Colonic mucosa (tissue), 4 donors: ENCODE measurements around the gene SLC13A4. TPM values are rescaled to one million over a fixed set of nuclear protein-coding genes. Genes with fewer than 3 reads are reported as not detected.

ENCODE experiments used
- DNase-seq: peaks from one replicate; pipeline ENCODE4 v3.0.0-alpha.2; 2020
- H3K27ac ChIP-seq: fragments of 200-600 bp; one replicate; pipeline ENCODE4 v1.8.0; 2021
- H3K27me3 ChIP-seq: fragments of 200-600 bp; one replicate; pipeline ENCODE4 v1.8.0; 2021
- H3K36me3 ChIP-seq: fragments of 200-600 bp; one replicate; pipeline ENCODE4 v1.8.0; 2021
- H3K4me1 ChIP-seq: fragments of 200-600 bp; one replicate; pipeline ENCODE4 v1.8.0; 2021; ENCODE audit warnings: mild to moderate bottlenecking
- H3K4me3 ChIP-seq: fragments of 200-600 bp; one replicate; pipeline ENCODE4 v1.8.0; 2021
- H3K9ac ChIP-seq, 2 donors: one replicate each; pipeline ENCODE4 v1.7.0; 2013; ENCODE audit warnings: control low read depth in 2 of 2, low read depth in 2 of 2, low read length in 2 of 2
- H3K9me3 ChIP-seq: fragments of 200-600 bp; one replicate; pipeline ENCODE4 v1.8.0; 2021
- CTCF ChIP-seq: fragments of 200-600 bp; IDR thresholded peaks from one replicate; pipeline ENCODE4 v1.8.0; 2022; ENCODE audit warnings: antibody characterized with exemption, mild to moderate bottlenecking
- intact Hi-C: fragments of 100-400 bp; cut with DNase I; formaldehyde crosslinking; loops from one replicate; pipeline ENCODE4 v1.14.1; 2022
- total RNA-seq, 2 donors: library from RNA; stranded (reverse); fragmentation: NEBNext Ultra II Directional in 1 of 2; extraction: Animal tissue kit (Norgen Biotek cat#: 25700) in 1 of 2; gene quantifications; one replicate each; pipeline ENCODE4 v1.2.1, GENCODE V29; 2021
- donor health status: healthy.
- donor health status: DM: no; HTN: no; CAD: no.
- donor health status: DM: no; HTN: no; CAD: no.

SLC13A4 gene
- total RNA-seq, 2 donors from 2014 or later, result not detected

- no peaks in the 10 kb centered on the region for H3K4me1 ChIP-seq
- H3K4me3 ChIP-seq, result no peak overlapping the region
- no peaks in the 10 kb centered on the region for H3K9me3 ChIP-seq
- no peak for DNase-seq
- H3K27me3 ChIP-seq, result no peaks in the 10 kb centered on the region
- no peak overlapping the region for H3K27ac ChIP-seq
- TF ChIP-seq CTCF, result no peak
- no peaks in the 10 kb centered on the region for H3K36me3 ChIP-seq
- no peak overlapping the region for H3K9ac ChIP-seq
- intact Hi-C loops, result no loop called here
Observed at GRCh38 chr7:135757719-135758411, 29.9 kb upstream of the SLC13A4 start.

GRCh38 chr7:135756191-135756590, 28.2 kb upstream of the SLC13A4 start:
- Histone ChIP-seq H3K4me1 (no peaks in the 10 kb centered on the region), H3K4me3 (no peak overlapping the region), H3K27ac (no peak overlapping the region), H3K9me3 (no peaks in the 10 kb centered on the region), H3K9ac (no peak overlapping the region), H3K36me3 (no peaks in the 10 kb centered on the region), H3K27me3 (no peaks in the 10 kb centered on the region)
- no peak for DNase-seq
- no peak for TF ChIP-seq CTCF
- intact Hi-C loops, result no loop called here

GRCh38 chr7:135755351-135755753, 27.4 kb upstream of the SLC13A4 start:
- no peak for DNase-seq
- Histone ChIP-seq H3K9ac (no peak overlapping the region), H3K27ac (no peak overlapping the region), H3K36me3 (no peaks in the 10 kb centered on the region), H3K27me3 (no peaks in the 10 kb centered on the region), H3K4me1 (no peaks in the 10 kb centered on the region), H3K4me3 (no peak overlapping the region), H3K9me3 (no peaks in the 10 kb centered on the region)
- intact Hi-C loops, result no loop called here
- no peak for TF ChIP-seq CTCF

GRCh38 chr7:135753616-135754413, 25.8 kb upstream of the SLC13A4 start:
- no peak overlapping the region for H3K9ac ChIP-seq
- DNase-seq, result no peak
- no peaks in the 10 kb centered on the region for H3K36me3 ChIP-seq
- H3K27ac ChIP-seq, result no peak overlapping the region
- intact Hi-C loops, result no loop called here
- no peak for TF ChIP-seq CTCF
- no peaks in the 10 kb centered on the region for H3K4me1 ChIP-seq
- H3K27me3 ChIP-seq, result no peaks in the 10 kb centered on the region
- no peaks in the 10 kb centered on the region for H3K9me3 ChIP-seq
- no peak overlapping the region for H3K4me3 ChIP-seq

GRCh38 chr7:135748770-135749169, 20.8 kb upstream of the SLC13A4 start, which contains the start of gene FAM180A:
Gene FAM180A (minus strand): TSS chr7:135748813. CDS start chr7:135748580, 233 bp downstream.
- intact Hi-C loops, result no loop called here
- H3K9me3 ChIP-seq, result no peaks in the 10 kb centered on the region
- no peak within 1 kb of the TSS for H3K27ac ChIP-seq
- no peaks in the 10 kb centered on the region for H3K36me3 ChIP-seq
- H3K4me1 ChIP-seq, result no peaks in the 10 kb centered on the region
- no peak within 1 kb of the TSS for H3K4me3 ChIP-seq
- peak; percentile 27 for DNase-seq
- H3K27me3 ChIP-seq, result no peaks in the 10 kb centered on the region
- H3K9ac ChIP-seq, result no peak within 1 kb of the TSS
- TF ChIP-seq CTCF, result no peak
